Hematopoietic multipotent progenitor cell treated with erythropoietin and hydrocortisone succinate and interleukin-3 and kit ligand, for 6 days (in vitro differentiated cells): ENCODE data around the gene AKT2.

Experiments used
- DNase-seq: peaks from one replicate; pipeline ENCODE4 v3.0.0-alpha.2; 2015

The AKT2 gene

DNA sequence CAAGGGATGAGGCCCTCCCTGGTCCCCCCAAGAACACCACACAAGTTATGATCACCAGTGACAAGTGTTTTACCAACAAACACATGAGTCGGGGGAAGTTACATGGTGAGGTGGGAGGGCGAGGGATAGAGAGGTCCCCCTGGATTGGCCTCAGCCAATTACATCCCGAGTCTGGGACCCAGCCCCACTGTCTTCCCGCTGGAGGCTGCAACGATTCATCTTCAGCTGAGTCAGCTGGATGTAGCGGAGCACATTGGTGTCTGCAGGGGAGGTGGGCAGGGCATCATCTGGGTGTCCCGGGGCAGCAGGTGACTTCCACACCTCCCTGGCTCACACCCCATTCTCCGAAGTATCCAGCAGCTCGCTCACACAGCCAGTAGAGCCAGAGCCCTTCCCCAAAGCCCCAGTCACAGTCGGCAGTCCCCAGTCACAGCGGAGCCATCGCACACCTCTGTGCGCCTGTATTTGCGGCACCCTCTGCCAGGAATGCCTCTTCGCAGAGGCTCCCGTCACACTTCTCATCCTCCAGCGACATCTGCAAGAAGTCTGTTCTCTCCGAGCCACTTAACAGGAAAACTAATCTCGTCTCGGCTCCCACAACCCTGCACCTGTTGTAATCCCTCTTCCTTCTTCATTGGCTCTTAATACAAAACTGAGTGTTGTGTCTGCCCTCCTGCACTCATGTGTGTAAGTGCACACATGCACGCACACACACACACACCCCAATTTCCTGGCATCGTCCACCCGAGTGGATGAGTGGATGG, 69.0 kb downstream of the AKT2 start:
- DNase-seq: no peak

DNA sequence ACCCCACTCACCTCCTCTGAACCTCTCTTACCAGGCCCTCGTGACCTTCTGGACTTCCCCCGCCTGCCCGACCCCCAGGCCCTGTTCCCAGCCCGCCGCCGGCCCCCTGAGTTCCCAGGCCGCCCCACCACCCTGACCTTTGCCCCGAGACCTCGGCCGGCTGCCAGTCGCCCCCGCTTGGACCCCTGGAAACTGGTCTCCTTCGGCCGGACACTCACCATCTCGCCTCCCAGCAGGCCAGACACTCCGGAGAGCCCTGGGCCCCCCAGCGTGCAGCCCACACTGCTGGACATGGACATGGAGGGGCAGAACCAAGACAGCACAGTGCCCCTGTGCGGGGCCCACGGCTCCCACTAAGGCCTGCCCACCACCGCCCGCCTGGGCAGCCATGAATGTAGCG, 70.2 kb downstream of the AKT2 start:
- DNase-seq: no peak

DNA sequence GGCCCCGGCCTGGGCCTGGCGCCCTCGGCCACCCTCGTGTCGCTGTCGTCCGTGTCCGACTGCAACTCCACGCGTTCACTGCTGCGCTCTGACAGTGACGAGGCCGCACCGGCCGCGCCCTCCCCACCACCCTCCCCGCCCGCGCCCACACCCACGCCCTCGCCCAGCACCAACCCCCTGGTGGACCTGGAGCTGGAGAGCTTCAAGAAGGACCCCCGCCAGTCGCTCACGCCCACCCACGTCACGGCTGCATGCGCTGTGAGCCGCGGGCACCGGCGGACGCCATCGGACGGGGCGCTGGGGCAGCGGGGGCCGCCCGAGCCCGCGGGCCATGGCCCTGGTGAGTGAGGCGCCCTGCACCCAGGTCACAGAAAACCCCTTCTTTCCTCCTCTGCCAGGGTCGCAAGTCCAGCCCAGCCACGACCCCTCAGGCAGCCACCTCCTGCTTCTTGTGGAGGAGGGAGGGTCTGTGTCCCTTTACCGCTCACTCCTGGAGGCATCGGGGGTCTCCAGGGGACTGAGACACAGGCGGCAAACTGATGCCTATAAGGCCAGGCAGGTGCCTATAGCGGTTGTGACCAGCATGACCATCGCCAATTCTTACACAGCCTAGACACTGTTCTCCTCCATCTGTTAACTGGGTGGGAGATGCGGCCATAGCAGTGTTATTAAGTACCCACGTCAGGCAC, 71.1 kb downstream of the AKT2 start:
- no peak for DNase-seq

DNA sequence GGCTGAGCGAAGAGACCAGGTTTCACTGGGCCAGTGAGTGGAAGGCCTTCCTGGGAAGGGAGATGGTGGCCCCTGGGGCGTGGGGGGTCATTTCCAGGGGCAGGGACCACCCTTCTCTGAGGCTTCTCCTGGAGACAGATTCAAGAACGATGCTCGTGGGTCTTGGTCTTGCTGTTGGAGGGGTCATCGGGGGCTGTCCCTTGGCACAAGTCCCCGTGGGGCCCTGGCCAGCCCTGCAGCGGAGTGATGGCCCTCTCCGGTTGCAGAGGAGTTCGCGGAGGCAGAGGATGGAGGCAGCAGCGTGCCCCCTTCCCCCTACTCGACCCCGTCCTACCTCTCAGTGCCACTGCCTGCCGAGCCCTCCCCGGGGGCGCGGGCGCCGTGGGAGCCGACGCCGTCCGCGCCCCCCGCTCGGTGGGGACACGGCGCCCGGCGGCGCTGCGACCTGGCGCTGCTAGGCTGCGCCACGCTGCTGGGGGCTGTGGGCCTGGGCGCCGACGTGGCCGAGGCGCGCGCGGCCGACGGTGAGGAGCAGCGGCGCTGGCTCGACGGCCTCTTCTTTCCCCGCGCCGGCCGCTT, 71.8 kb downstream of the AKT2 start:
- DNase-seq: no peak

DNA sequence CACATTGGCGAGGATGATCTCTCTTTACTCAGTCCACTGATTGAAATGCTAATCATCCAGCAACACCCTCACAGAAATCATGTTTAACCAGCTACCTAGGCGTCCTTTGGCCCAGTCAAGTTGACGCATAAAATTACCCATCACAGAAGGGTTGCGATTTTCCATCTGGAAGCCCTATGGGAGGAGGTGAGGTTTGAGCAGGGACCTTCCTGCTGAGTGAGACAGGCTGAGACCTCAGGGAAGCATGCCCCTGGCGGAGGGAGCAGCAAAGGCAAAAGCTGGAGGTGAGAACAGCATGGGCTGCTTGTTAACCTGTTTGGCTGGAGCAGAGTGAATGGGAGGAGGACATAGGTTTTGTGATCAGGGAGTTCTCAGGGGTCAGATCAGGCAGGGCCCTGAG, 74.3 kb downstream of the AKT2 start:
- no peak for DNase-seq

DNA sequence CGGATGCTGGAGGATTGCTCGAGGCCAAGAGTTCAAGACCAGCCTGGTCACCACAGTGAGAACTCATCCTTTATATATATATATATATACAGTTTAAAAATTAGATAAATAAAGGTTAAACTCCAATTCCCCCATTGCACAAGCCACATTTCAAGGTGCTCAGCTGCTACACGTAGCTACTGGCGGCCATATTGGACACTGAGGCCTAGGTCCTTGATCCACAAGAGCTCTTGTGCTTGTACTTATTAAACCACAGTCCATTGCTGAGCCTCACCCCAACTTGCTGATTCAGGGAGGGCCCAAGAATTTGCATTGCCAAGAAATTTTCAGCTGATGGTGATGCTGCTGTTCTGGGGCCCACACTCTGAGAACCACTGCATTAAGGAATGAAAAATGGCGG, 76.5 kb downstream of the AKT2 start:
- no peak for DNase-seq

DNA sequence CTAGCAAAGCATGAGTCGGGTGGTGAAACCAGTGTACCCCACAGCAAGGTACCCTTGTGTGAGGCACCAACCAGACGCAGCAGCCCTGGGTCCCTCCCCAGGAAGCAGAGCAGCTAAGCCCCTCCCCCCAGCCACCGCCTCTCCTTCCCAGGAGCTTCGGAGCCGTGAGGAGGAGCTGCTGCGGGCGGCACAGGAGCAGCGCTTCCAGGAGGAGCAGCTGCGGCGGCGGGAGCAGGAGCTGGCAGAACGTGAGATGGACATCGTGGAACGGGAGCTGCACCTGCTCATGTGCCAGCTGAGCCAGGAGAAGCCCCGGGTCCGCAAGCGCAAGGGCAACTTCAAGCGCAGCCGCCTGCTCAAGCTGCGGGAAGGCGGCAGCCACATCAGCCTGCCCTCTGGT, 79.4 kb downstream of the AKT2 start:
- no peak for DNase-seq

DNA sequence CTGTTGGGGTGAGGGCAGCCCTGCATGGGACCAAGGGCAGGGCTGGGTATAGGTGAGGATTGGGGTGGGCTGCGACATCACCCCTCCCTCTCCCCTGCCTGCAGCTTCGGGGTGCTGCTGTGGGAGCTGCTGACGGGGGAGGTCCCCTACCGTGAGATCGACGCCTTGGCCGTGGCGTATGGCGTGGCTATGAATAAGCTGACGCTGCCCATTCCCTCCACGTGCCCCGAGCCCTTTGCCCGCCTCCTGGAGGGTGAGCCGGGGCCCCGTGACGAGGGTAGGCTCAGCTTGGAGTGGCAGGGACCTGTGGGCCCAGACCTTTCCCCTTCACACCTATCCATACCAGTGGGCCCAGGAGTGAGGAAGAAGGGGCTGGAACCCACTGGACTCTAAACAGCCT, 80.8 kb downstream of the AKT2 start:
- DNase-seq: no peak

DNA sequence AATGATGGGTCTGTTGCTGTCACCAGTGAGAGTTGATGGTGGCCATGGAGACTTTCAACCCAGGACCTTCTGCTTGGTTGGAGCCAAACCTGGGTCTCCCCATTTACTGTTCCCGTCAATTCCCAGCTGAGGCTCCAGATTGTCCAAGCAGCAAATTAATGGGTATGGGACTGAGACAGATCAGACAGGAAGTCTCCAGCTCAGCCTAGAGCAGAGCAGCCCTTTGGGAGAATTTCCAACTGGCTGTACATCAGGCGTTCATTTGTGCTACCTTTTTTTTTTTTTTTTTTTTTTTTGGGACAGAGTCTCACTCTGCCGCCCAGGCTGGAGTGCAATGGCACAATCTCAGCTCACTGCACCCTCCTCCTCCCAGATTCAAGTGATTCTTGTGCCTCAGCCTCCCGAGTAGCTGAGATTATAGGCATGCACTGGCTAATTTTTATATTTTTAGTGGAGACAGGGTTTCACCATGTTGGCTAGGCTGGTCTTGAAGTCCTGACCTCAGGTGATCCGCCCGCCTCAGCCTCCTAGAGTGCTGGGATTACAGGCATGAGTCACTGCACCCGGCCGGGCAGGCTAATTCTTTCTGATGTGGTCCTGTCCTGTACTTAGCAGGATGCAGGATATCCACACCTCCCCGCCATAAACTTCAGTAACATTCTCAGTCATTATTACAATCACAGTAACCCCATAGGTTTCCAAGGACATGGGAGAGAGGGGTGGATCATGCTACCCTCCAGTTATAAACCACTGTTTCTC, 84.6 kb downstream of the AKT2 start:
- no peak for DNase-seq

DNA sequence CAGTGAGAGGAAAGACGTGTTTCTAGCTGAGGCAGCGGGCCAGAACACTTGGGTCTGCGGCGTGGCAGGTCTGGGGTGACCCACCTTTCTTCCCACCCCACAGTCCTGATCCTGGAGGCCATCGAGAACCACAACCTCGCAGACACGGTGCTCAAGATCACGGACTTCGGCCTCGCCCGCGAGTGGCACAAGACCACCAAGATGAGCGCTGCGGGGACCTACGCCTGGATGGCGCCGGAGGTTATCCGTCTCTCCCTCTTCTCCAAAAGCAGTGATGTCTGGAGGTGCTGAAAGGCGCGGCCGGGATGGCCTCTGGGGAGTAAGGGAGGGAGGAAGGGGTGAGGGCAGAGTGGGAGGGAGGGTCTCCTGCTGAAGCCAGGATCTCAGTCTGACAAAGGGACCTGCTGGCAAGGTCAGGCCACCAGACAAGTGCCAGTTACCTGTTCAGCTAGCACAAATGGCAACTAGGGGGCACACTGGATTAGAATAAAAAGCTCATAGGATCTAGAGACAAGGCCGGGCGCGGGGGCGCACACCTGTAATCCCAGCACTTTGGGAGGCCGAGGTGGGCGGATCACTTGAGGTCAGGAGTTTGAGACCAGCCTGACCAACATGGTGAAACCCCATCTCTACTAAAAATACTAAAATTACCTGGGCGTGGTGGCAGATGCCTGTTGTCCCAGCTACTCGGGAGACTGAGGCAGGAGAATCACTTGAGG, 86.7 kb downstream of the AKT2 start:
- no peak for DNase-seq

DNA sequence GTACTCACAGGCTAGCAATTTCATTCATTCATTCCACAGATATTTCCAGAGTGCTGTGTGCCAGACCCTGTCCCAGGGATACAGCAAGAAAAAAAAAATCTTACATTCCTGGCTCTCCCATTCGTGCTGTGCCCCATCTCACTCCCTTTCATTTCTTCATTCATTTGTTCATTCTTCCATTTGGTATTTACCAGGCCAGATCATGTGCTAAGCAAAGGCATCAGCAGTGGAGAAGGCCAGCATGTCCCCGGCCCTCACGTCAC, 91.6 kb downstream of the AKT2 start:
- no peak for DNase-seq

DNA sequence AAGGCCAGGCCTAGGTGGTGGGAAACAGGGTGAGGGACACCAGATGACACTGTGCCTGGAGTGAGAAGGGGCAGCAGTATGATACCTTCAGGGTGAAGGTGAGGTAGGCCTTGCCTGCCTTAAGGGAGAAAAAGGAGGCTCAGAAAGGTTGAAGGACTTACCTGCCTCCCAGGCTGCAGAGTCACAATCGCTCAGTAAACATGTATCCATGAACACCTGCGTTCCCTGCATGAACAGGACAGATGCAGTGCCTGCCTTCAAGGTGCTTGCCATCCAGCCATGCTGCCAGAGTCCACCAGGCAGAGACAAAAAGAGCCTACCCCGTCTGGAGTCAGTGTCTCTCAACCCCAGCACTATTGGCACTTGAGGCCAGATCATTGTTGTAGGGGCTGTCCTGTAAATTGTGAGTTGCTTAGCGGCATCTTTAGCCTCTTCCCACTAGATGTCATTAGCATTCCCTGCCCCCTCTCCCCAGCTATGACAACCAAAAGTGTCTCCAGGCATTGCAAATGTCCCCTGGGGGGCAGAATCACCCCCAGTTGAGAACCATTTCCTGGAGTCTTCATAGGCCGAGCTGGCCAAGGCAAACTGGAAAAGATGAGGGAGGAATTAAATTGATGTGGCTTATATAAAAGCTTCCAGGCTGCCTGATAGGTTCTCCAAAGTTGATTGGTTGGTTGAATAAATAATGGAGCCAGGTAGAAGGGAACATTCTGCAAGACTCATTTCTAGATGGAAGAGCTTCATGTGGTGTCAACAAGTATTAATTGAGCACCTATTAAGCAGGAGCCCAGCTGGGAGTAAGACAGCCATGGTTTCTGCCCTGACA, 92.2 kb downstream of the AKT2 start:
- DNase-seq: no peak

DNA sequence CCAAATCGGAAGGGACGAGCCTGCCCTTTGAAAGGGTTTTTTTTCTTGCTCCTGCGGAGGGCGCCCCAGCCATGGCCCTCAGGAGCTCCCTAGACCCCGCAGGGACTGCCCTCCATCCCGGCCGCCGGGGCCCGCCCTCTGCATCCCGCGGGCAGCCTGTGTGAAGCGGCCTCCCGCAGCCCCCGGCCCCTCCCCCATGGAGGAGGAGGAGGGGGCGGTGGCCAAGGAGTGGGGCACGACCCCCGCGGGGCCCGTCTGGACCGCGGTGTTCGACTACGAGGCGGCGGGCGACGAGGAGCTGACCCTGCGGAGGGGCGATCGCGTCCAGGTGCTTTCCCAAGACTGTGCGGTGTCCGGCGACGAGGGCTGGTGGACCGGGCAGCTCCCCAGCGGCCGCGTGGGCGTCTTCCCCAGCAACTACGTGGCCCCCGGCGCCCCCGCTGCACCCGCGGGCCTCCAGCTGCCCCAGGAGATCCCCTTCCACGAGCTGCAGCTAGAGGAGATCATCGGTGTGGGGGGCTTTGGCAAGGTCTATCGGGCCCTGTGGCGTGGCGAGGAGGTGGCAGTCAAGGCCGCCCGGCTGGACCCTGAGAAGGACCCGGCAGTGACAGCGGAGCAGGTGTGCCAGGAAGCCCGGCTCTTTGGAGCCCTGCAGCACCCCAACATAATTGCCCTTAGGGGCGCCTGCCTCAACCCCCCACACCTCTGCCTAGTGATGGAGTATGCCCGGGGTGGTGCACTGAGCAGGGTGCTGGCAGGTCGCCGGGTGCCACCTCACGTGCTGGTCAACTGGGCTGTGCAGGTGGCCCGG, 93.1 kb downstream of the AKT2 start:
- peak; percentile 43 for DNase-seq

DNA sequence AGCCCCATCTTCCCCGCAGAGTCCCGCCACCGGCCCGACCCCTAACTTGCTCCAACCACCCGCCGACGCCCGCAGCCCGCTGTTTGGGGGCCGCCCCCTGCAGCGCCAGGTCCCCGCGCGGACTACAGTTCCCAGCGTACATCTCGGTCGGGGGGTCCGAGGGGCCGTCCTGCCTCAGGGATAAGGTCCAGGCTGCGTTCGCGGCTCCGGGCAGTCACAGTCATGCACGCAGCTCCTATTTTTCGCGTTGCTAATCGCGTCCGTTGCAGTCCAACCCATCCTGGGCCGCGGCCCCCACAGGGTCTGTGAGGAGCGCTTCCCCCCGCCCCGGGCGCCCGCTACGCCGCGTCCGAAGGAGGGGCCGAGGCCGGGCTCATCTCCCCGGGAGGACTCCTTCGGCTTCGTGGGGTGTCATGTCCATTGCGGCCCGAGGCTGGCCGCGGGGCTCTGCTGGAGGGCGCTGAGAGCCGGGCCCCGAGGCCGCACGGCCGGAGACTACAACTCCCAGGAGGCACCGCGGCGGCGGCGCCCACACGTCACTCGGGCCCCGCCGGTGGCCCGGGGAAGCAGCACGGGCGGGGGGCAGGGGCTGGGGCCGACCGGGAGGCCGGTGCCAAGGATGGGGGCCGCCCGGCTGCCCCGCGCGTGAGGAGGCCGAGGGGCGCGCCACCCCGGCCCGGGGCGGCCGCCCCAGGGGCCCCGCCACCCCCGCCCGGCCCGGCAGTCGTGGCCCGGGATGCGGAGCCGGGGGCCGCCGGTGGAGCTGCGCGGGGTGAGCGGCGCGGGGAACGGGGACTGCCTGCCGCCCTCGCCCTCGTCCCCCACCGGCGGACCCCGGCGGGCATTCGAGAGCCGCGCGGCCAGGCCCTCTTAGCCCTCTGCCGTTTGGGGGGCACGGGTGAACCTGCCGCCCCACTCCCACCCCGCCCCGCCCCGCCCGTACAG, 94.0 kb downstream of the AKT2 start, which contains the start of gene MAP3K10:
Gene MAP3K10, plus strand, starts transcription at position 536 of the 945 bp plus-strand sequence. CDS start 606 bp downstream, outside the sequence.
- peak; percentile 78 for DNase-seq

DNA sequence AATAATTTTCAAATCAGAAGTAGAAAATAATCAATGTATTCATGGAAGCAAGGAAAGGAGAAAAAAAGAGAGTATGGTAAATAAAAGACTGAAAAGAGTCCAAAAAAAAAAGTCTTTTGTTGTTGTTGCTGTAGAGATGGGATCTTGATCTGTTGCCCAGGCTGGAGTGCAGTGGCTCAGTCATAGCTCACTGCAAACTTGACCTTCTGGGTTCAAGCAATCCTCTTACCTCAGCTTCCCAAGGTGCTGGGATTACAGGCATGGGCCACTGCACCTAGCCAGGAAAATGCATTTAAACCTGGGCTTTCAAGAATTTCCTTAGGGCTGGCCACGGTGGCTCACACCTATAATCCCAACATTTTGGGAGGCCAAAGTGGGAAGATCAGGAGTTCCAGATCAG, 100.9 kb downstream of the AKT2 start:
- no peak for DNase-seq
